Pulmonary artery endothelial cell (primary cell): ENCODE measurements around the gene ZNF281. TPM values are rescaled to one million over a fixed set of nuclear protein-coding genes. Genes with fewer than 3 reads are reported as not detected.
"Not testable (repeated sequence)": the region's sequence is repeated elsewhere in the genome, so short reads cannot be mapped to it uniquely, and the experiment has no call there.

Experiments
- DNase-seq: peaks from one replicate; pipeline ENCODE4 v3.0.0-alpha.2; 2011; ENCODE audit warnings: low read depth, low spot score
- total RNA-seq: library from RNA; depleted of rRNA; stranded (reverse); fragments of >200 nt; gene quantifications from 2 replicates; pipeline ENCODE4 v1.2.3, GENCODE V29; 2014

Gene ZNF281
- total RNA-seq, 1 donor from 2014 or later, result 21.9 TPM

GRCh38 chr1:200365897-200366426 lies 43.9 kb downstream of the ZNF281 start:
- DNase-seq, result no peak

GRCh38 chr1:200364831-200365230 lies 45.0 kb downstream of the ZNF281 start:
- no peak for DNase-seq

- no peak for DNase-seq
These were observed 45.6 kb downstream of the ZNF281 start for GRCh38 chr1:200364091-200364759.

GRCh38 chr1:200363264-200363933 lies 46.4 kb downstream of the ZNF281 start:
- no peak for DNase-seq

- no peak for DNase-seq
These were observed 47.4 kb downstream of the ZNF281 start for GRCh38 chr1:200362421-200362820.

GRCh38 chr1:200359610-200360163 lies 50.1 kb downstream of the ZNF281 start:
- no peak for DNase-seq

- not testable (repeated sequence) for DNase-seq
These were observed 51.9 kb downstream of the ZNF281 start for GRCh38 chr1:200357925-200358324.

- no peak for DNase-seq
These were observed 54.0 kb downstream of the ZNF281 start for GRCh38 chr1:200355801-200356200.

Other genes with a start within 250 kb of the ZNF281 start
- gene KIF14, start 210.7 kb upstream of the ZNF281 start, total RNA-seq, result 7.3 and 15.5 TPM in 2 replicates